HG03558 (cell line): ENCODE results near the gene TEX28.
A peak's percentile ranks its signal among the peaks of the same experiment; 100 is the strongest.
"Not testable (repeated sequence)": the region's sequence is repeated elsewhere in the genome, so short reads cannot be mapped to it uniquely, and the experiment has no call there.

Source experiments
- ATAC-seq: cut with Tn5 transposase; IDR thresholded peaks from one replicate; pipeline ENCODE4 v1.9.1; 2021; ENCODE audit warnings: moderate number of reproducible peaks; ENCODE audit not compliant: unreplicated experiment; ENCODE audit errors: extremely low read depth

TEX28 gene, protein sequence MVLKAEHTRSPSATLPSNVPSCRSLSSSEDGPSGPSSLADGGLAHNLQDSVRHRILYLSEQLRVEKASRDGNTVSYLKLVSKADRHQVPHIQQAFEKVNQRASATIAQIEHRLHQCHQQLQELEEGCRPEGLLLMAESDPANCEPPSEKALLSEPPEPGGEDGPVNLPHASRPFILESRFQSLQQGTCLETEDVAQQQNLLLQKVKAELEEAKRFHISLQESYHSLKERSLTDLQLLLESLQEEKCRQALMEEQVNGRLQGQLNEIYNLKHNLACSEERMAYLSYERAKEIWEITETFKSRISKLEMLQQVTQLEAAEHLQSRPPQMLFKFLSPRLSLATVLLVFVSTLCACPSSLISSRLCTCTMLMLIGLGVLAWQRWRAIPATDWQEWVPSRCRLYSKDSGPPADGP

DNA sequence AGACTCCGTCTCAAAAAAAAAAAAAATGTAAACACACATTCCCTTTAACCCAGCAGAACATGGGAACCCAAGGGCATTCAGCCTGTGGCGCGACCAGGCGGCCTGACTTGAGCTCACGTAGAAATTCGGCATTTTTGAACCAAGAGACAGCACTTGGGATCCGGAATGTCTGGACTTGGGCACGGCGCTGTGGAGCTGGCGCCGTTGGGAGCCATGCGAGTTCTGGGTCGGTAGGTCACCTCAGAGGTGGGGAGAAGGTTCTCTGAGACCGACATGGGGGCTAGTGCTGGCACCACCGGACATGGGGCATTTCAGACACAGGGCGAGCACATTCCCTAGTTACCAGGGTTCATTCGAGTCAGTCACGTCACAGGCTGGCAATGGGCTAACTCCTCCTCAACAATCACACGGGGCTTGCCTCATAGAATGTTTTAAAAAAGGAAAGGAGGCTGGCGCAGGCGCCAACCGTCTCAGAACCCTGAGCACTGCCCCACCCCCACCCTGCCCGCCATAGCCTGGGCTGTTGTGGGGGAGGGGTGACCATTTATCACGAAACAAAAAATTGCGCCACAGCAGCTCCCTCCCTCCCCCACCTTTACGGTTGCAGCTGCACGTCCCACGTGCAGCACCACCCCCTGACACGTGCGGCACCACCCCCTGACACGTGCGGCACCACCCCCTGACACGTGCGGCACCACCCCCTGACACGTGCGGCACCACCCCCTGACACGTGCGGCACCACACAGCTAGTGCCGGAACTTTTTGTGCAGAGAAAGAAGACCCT lies at the start of gene TEX28:
TSS of gene TEX28 (minus strand) at position 334 of the 784 bp plus-strand sequence. CDS start 3,007 bp downstream, outside the sequence.
- ATAC-seq, result no peak

DNA sequence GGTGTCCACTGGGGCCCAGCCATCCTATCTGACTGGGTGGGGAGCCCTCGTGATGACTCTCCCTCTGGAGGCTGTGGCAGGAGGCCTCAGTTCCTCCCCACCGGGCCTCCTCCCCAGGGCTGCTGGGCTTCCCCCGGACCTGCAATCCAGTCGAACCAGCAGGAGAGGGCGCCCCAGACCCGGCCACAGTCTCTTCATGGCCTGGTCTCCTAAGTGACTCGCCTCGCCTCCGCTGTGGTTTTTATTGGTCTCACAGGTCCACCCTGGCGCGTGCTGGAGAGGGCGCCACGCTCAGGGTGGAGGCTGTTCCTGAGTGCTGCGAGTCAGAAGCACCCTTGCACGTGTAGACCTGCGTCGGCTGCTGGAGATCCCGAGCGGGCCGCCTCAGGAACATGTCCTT lies 48.7 kb upstream of the TEX28 start:
- not testable (repeated sequence) for ATAC-seq

DNA sequence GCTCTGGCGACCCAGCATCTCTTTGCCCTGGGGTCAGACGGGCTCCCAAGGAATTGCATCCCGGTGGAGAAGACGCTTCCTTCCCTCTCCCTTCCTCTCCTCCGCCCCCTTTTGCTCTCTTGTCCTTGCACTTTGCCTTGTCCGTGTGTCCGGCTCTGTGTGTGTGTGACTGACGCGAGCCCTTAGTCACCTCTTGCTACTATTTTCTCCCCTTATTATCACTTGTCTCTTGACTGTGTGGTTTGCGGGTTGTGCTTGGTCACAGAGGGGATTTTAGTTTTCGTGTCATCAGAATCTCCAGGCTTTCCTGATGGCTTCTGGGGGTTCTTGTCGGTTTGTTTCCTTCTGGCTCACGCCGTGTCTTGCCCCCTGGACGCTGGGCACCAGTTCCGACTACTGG lies 48.1 kb upstream of the TEX28 start:
- not testable (repeated sequence) for ATAC-seq

DNA sequence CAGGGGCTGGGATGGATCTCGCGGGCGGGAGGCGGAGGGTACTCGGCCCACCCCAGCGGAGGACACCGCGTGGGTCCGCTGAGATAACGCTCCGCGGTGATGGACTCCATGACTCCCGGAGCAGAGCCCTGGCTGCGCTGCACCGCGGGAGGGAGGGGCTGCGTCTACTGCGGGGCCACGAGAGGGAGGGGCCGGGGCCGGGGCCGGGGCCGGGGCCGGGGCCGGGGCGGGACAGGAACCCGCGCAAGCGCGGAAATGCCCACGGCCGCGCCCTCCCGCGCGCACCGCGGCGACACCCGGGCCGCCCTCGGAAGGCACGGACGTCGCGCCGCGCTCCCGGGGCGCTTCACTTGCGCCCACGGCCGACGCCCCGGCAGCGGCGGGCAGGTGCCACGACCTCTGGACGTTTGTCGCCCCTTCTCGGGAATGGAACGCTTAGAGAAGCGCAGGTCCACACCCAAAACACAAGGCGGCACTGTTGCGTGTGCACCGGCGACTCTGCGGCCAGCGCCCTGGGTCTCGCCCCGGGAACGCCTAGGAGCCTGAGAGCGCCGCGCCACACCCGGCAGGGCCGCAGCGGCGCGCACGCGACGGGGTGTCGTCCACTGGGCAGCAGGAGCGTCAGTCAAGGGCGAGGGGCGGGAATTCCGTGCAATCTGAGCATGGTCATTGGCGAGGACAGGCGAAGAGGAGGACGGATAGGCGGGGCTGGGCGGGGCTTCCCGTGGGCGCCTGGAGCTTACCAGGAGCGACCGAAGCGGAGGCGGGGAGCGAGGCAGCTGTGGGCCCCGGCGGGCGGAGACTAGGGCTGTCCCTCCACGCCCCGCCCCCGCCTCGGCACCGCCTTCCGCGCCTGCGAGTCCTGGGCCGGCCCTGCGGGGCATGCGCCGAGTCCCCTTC lies 46.7 kb upstream of the TEX28 start:
- ATAC-seq, result peak; percentile 52

DNA sequence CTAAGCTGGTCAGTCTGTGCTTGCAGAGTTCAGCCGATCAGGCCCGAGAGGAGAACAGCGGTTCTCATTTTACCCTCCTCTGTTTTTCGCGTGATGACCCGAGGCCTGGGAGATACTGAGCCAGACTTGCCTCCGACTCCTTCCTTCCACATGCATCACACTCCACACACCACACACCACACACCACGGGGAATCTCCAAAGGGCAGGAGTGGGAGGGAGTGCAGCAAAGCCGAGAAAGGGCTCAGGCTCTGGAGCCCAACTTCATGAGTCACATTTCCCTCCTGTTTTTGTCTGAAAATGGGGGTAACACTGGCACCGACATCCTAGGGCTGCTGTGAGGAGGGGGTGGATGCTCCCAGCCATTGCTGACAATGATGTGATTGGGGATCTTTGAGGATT lies 39.6 kb upstream of the TEX28 start:
- ATAC-seq, result no peak

DNA sequence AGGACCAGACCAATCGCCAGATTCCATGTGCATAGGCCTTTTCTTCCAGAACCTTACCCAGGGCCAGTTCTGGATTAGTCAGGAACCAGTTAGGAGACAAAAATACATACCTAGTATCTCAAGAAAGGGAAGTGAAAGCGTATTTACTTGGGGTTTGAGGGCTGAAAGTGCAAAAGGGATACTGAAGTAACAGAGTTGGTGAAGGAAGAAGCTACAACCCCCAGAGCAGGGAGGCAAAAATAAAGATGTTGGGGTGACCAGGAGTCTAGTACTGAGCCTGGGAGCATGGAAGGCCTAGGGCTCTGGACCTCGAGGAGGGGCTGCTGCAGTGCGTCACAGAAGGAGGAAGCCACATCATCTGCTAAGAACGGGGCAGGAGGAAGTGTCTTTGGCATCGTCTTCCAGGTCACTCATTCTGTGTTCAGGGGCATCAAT lies 38.9 kb upstream of the TEX28 start:
- ATAC-seq, result no peak

DNA sequence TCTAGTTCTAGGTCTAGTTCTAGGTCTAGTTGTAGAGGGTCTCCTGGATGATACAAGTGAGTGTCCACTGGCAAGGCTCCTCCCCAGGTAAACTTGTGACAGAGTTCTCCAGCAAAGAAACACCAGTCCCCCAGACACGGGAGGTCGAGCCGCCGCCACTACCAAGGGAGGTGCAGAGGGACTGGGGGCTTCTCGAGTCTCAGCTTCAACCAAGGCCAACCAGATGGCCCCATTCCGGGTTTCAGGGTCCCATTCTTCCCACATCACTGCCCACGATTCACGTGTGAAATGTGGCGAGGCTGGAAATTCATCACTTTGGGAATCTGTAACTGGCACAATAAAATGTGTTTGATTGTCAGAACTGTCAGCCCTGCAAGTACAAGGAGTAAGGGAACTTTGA lies 38.2 kb upstream of the TEX28 start:
- no peak for ATAC-seq

DNA sequence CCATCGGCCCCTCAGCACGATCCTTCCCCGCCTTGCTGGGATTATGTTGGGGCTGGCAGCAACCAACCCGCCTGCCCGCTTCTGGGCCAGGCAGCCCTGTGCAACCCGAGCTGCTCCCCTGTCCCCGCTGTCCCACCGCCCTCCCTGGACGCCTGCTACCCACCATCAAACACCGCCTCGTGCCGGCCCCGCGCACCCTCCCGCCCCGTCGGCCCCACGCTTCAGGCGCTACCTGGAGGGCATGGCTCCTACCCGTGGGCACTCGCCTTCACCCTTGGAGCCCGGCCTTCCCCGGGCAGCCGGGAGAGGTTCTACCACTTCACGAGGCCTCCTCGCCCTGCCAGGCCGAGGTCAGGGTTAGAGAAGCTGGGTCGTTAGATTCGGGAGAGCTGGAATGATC lies 37.6 kb upstream of the TEX28 start:
- ATAC-seq, result no peak

DNA sequence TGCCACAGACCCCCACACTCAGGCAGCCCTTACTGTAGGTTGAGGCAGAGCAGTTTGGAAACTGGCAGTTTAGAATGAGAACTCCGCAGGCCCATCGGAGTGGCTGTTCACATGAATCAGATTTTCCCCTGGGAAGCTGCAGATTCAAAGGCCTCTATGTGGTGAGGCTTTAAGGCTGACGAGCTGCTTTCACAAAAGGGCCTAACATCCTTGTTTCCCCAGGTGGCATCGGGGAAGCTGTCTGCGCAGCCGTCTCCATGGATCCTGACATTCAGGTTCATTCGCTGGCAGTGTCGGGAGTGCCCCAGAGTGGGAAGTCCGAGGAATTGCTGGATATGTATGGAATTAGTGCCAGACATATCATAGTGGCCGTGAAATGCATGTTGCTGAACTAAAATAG lies 34.4 kb upstream of the TEX28 start:
- no peak for ATAC-seq

DNA sequence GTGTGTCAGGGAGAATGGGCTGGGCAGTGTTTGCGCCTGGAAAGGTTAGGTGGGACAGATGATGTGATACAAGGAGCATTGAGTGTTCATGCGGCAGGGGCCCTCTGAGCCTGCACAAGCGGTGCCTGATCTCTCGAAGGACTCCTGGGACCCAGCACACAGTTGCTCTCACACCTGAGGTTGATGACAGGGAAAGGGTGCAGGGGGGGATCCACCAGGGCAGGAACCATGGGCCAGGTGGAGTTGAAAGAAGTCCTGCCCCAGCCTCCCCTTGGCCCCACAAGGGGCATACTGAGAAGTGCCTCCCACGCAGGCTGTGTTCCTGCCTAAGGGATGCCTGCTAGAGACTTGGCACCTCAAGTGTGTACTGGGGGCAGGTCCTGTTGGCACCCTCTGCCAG lies 33.7 kb upstream of the TEX28 start:
- no peak for ATAC-seq

DNA sequence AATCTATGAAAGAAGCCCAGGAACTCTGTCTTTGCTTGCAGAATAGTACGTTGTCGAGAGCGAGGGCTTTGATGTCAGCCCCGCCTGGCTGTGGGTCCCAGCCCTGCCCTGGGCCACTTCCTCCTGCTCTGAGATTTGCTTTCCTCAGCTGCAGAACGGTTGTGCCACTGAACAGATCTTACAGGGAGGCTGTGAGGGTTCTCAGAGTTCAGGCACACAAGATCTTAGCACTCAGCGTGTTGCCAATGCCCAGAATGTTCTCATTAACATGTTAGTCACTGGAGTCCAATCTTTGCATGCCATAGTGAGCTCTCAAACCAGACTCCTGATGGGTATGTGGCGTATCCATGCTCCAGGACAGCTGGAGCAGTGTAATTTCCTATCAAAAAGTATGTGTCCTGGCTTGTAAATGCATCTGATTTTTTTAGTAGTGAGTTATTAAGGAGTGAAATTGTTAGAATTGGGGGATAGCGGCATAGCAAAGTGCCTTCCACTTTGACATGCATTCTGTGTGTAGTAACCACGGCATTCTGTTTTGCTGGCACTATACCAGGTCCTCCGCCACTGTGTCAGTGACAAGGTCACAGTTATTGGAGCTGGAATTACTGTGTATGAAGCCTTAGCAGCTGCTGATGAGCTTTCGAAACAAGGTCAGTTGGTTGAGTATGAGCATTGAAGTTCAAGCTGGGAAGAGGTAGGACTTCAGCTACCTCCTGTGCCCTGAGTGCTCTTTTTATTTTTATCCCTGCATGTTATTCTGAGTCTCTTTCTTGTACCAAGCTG lies 32.3 kb upstream of the TEX28 start:
- no peak for ATAC-seq

DNA sequence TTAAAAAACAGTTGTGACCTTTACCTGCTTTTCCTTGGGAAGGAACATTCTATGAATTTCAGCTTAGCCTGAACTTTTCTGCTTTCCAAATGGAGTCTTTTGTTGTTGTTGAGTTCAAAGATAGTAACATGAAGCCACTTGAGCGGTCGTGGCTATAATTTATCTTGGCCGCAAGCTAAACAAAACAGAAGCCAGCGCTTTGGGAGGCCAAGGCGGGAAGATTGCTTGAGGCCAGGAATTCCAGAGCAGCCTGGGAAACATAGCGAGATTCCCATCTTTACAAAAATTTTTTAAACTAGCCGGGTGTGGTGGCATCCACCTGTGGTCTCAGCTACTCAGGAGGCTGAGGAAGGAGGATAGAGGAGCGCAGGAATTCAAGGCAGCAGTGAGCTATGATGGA lies 30.6 kb upstream of the TEX28 start:
- ATAC-seq, result no peak

DNA sequence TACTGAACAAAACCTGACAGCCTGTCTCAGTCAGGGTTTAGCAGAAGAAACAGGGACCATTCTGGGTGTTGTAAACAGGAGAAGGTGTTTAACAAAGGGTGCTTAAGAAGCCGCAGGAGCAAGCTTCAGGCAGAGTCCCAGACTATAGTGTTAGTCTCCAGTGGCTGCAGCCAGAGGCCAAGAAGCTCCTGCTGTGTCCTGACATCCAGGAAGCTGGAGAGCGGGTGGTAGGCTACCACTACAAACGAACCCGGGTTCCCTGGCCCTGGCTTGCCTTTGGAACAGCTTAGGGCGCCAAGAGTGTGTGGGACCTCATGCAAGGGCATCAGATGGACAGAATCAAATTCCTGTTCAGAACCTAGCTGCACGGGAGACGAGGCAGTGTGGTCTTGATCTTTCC lies 28.6 kb upstream of the TEX28 start:
- no peak for ATAC-seq

DNA sequence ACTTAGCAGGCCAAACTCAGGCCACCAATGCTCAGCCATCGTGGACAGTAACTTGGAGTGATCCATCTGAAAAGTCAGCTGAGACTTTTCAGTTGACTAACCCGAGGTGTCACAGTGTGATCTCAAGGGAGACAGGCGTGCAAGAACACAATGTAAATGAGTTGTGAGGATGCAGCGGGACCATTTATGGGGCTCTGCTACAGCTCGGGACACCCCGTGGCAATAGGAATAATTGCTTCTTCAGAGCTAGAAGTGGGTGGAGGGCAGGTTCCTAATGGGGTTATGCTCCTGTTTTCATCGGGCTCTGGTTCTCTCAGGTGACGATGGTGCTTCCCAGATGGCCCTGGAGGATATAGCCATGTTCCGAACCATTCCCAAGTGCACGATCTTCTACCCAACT lies 28.0 kb upstream of the TEX28 start:
- no peak for ATAC-seq

DNA sequence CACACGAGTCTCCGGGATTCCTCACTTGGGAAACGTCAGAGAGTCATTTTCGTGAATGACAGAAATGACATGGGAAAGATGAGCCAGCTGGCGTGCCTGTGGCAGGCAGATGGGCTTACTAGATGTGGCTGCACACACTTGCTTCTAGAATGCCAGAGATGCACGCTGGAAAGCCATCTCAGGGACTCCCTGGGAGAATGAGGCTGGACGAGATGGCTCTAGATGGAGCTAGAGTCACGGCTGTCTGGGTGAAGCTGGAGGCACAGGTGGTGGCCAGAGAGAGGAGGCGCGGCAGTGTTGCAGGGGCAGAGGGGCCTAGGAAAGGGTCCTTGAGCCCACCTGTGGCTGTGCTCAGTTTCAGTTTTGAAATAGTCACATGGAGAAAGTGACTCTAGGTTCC lies 26.7 kb upstream of the TEX28 start:
- ATAC-seq, result no peak

DNA sequence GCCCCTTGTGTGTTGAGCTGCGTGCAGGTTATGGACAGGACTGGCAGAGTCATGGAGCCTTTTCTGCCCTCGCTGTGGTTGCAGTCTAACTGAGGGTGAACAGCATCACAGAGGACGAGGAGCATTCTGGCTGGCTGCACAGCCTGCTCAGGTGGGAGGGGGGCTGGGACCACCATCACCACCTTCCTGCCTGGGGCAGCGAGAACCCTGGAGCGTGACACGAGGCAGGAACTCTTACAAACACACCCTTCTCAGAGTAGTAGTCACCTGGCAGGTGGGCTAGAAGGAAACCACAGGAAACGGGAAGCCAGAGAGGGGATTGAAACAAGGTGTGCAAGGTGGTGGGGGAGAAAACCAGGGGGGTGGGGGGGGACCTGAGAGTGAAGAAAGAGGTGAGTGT lies 26.2 kb upstream of the TEX28 start:
- ATAC-seq, result no peak

DNA sequence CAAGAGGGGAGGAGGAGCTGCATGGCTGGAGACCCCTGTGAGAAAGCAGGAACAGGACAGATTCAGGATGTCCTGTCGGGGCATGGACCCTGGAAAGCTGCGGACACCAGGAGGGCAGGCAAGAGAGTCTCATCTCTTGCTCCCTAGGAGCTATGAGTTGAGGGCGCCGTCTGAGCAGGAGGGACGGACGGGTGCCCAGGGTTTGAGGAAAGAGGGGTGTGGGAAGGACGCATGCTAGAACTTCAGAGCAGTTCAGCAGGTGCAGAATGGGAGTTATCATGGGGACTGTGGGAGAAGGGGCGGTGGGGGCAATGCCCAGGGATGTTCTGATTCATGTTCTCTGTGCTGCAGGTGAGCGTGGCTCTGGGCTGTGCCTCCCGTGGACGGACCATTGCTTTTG lies 25.5 kb upstream of the TEX28 start:
- no peak for ATAC-seq

DNA sequence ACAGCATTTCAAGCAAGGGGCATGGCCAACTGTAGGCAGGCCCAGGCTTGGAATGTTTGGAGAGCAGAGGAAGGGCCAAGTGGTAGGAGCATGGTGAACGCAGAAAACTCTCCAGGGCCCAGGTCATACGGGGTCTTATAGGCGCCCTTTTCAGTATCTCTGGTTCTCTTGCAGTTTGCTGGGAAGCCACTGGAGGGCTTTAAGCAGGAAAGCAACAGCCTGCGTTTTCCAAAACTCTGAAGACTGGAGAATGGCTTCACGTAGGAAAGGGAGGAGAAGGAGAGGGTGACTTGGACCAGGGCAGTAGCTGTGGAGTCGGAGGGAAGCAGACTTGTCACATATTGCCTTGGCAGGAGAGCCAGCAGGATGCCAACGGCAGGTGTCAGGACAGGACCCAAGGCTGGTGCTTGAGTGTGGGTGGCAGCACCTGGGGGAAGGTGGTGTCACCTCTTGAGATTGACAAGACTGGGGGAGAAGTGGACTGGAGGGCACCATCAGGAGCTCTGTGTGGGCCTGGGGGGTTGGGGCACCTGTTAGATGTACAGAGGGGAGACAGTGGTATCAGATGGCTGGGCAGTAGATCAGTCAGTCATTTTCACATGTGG lies 22.6 kb upstream of the TEX28 start:
- no peak for ATAC-seq

DNA sequence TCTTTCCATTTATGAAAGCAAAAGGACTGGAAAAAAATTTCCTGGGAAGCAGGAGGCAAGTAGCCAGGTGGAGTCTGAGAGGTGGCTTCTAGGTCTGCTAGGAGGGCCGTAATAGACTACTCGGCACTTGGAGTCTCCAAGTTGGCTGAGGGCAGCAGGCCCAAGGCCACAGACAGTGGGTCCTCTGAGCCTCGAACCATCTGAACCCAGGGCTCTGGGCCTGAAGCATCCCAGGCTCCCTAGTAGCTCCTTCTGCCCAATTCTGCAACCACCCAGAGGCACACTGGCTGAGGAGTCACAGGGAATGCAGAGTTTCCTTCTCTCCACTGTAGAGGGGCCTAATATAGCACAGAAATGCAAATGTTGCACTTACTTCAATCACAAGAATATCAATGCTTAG lies 20.5 kb upstream of the TEX28 start:
- ATAC-seq, result no peak
